HG03521 (cell line): ENCODE measurements around the gene THADA.

Experiments
- ATAC-seq: cut with Tn5 transposase; IDR thresholded peaks from one replicate; pipeline ENCODE4 v1.9.1; 2021; ENCODE audit warnings: mild to moderate bottlenecking, moderate library complexity; ENCODE audit not compliant: unreplicated experiment

The THADA gene

GRCh38 chr2:43217228-43218154 is 378.3 kb downstream of the THADA start:
- ATAC-seq, result no peak

GRCh38 chr2:43216629-43217028 is 379.2 kb downstream of the THADA start:
- no peak for ATAC-seq

- no peak for ATAC-seq
Observed at GRCh38 chr2:43215673-43216255, 380.1 kb downstream of the THADA start.

GRCh38 chr2:43214253-43214652 is 381.6 kb downstream of the THADA start:
- no peak for ATAC-seq

GRCh38 chr2:43212931-43213330 is 382.9 kb downstream of the THADA start:
- ATAC-seq, result no peak

- ATAC-seq, result no peak
Observed at GRCh38 chr2:43212216-43212835, 383.5 kb downstream of the THADA start.

- no peak for ATAC-seq
Observed at GRCh38 chr2:43210467-43211303, 385.2 kb downstream of the THADA start.

- ATAC-seq, result no peak
Observed at GRCh38 chr2:43210125-43210466, 385.7 kb downstream of the THADA start.

- no peak for ATAC-seq
Observed at GRCh38 chr2:43209204-43209717, 386.6 kb downstream of the THADA start.

- no peak for ATAC-seq
Observed at GRCh38 chr2:43207553-43208300, 388.1 kb downstream of the THADA start.

- ATAC-seq, result no peak
Observed at GRCh38 chr2:43206602-43207001, 389.2 kb downstream of the THADA start.

GRCh38 chr2:43203373-43203772 is 392.5 kb downstream of the THADA start:
- no peak for ATAC-seq

GRCh38 chr2:43202289-43202688 is 393.5 kb downstream of the THADA start:
- ATAC-seq, result no peak

- ATAC-seq, result no peak
Observed at GRCh38 chr2:43201497-43201896, 394.3 kb downstream of the THADA start.

GRCh38 chr2:43201016-43201415 is 394.8 kb downstream of the THADA start:
- no peak for ATAC-seq

- no peak for ATAC-seq
Observed at GRCh38 chr2:43199492-43200488, 396.0 kb downstream of the THADA start.

GRCh38 chr2:43198263-43198662 is 397.6 kb downstream of the THADA start:
- ATAC-seq, result no peak

GRCh38 chr2:43197588-43197896 is 398.3 kb downstream of the THADA start:
- no peak for ATAC-seq
